LNCaP clone FGC (cell line): Measurements from ENCODE around the gene SYT3.

Experiments used
- DNase-seq: peaks from one replicate; pipeline ENCODE4 v3.0.0-alpha.2; 2011; ENCODE audit warnings: low read depth
- H3K4me3 ChIP-seq: 2 replicates; pipeline ENCODE4 v1.5.1; 2011; ENCODE audit warnings: mild to moderate bottlenecking, low read depth, low read length, control low read depth
- CTCF ChIP-seq: IDR thresholded peaks from 2 replicates; pipeline ENCODE4 v1.5.1; 2012; ENCODE audit warnings: mild to moderate bottlenecking; ENCODE audit not compliant: control insufficient read depth, insufficient read depth; ENCODE audit errors: extremely low read depth

Gene SYT3

GRCh38 chr19:50657222-50657669, 17.6 kb upstream of the SYT3 start:
- H3K4me3 ChIP-seq, result peak overlapping the region; percentile 58
- no peak for DNase-seq
- TF ChIP-seq CTCF, result no peak

- no peak for DNase-seq
- H3K4me3 ChIP-seq, result no peak overlapping the region
- TF ChIP-seq CTCF, result no peak
Measured at GRCh38 chr19:50654882-50655281, 15.2 kb upstream of the SYT3 start.

GRCh38 chr19:50652722-50653121, 13.0 kb upstream of the SYT3 start:
- DNase-seq, result no peak
- TF ChIP-seq CTCF, result no peak
- no peak overlapping the region for H3K4me3 ChIP-seq

GRCh38 chr19:50651174-50651573, 11.5 kb upstream of the SYT3 start:
- H3K4me3 ChIP-seq, result no peak overlapping the region
- no peak for DNase-seq
- no peak for TF ChIP-seq CTCF

GRCh38 chr19:50649433-50650391, 10.0 kb upstream of the SYT3 start, which contains the start of gene C19orf81:
C19orf81 (plus strand) TSS chr19:50649445; CDS start chr19:50649445, 0 bp downstream.
- DNase-seq, result no peak
- no peak for TF ChIP-seq CTCF
- H3K4me3 ChIP-seq, result no peak within 1 kb of the TSS

- TF ChIP-seq CTCF, result no peak
- no peak overlapping the region for H3K4me3 ChIP-seq
Measured at GRCh38 chr19:50648659-50649058, 9.0 kb upstream of the SYT3 start.

More at GRCh38 chr19:50648659-50649058, 9.0 kb upstream of the SYT3 start:
- DNase-seq, result no peak
